Measurements from ENCODE around the gene GTPBP6. TPM values are rescaled to one million over a fixed set of nuclear protein-coding genes. Genes with fewer than 3 reads are reported as not detected.

The GTPBP6 gene
- total and polyA plus RNA-seq, 2 experiments from 2014 or later: 40.7 to 69.2 TPM

- no peaks in the 10 kb centered on the region for H3K27me3 ChIP-seq
- no peak overlapping the region for H3K4me3 ChIP-seq
- no peak overlapping the region for H2AFZ ChIP-seq
- no peak overlapping the region for H3K4me2 ChIP-seq
- no peak for DNase-seq (ENCODE audit: low spot score)
- no peaks in the 10 kb centered on the region for H3K9me2 ChIP-seq (replicated peaks; ENCODE audit: insufficient read depth)
- H4K20me1 ChIP-seq (ENCODE audit: insufficient read depth, poor library complexity, severe bottlenecking): no peaks in the 10 kb centered on the region
- 95% methylated on average over 46 of the region's 47 CpGs for WGBS (ENCODE audit: low lambda C conversion rate, missing lambda C conversion rate)
- TF ChIP-seq, protein P1, sequence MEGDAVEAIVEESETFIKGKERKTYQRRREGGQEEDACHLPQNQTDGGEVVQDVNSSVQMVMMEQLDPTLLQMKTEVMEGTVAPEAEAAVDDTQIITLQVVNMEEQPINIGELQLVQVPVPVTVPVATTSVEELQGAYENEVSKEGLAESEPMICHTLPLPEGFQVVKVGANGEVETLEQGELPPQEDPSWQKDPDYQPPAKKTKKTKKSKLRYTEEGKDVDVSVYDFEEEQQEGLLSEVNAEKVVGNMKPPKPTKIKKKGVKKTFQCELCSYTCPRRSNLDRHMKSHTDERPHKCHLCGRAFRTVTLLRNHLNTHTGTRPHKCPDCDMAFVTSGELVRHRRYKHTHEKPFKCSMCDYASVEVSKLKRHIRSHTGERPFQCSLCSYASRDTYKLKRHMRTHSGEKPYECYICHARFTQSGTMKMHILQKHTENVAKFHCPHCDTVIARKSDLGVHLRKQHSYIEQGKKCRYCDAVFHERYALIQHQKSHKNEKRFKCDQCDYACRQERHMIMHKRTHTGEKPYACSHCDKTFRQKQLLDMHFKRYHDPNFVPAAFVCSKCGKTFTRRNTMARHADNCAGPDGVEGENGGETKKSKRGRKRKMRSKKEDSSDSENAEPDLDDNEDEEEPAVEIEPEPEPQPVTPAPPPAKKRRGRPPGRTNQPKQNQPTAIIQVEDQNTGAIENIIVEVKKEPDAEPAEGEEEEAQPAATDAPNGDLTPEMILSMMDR (IDR thresholded peaks at IDR 0.05; ENCODE audit: poor library complexity): no peak
- TF ChIP-seq EZH2 (IDR thresholded peaks at IDR 0.05; ENCODE audit: borderline replicate concordance) (no peak), EZH2phosphoT487 (IDR thresholded peaks at IDR 0.05; ENCODE audit: low read depth, severe bottlenecking, unreplicated experiment) (no peak)
- no peaks in the 10 kb centered on the region for H3K4me1 ChIP-seq (ENCODE audit: insufficient read depth)
- no peak overlapping the region for H3K27ac ChIP-seq
- no peaks in the 10 kb centered on the region for H3K36me3 ChIP-seq (replicated peaks; ENCODE audit: insufficient read depth, low read depth)
- no peaks in the 10 kb centered on the region for H3K9me3 ChIP-seq (ENCODE audit: low read depth)
- H3K79me2 ChIP-seq: no peaks in the 10 kb centered on the region
Observed at GRCh38 chrX:292900-293897, 25.4 kb downstream of the GTPBP6 start.

DNA sequence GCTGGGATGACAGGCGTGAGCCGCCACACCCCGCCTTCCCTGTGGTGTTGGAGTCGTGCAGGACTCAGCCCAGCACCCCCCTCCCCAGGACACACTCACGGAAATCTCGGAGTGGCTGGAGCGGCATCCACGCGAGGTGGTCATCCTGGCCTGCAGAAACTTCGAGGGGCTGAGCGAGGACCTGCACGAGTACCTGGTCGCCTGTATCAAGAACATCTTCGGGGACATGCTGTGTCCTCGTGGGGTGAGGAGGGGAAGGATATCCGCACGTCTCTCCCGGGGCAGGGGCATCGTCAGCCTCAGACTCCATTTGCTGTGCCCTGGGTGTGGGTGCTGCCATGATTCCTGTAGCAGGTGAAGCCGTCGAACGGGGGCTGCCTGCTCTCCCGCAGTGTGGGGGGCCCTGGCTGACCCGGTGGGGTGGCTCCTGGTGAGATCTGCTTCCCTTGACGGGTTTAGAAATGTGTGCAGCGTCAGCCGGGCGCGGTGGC lies 27.1 kb downstream of the GTPBP6 start:
- no peak for DNase-seq (ENCODE audit: low spot score)
- Histone ChIP-seq H3K27ac (no peak overlapping the region), H3K4me2 (no peak overlapping the region), H3K9me3 (ENCODE audit: low read depth) (no peaks in the 10 kb centered on the region), H3K27me3 (no peaks in the 10 kb centered on the region), H3K79me2 (peaks cover 6% of the 10 kb centered on the region), H4K20me1 (ENCODE audit: insufficient read depth, poor library complexity, severe bottlenecking) (peaks cover 13% of the 10 kb centered on the region), H2AFZ (no peak overlapping the region), H3K9me2 (replicated peaks; ENCODE audit: insufficient read depth) (no peaks in the 10 kb centered on the region), H3K4me1 (ENCODE audit: insufficient read depth) (no peaks in the 10 kb centered on the region), H3K4me3 (no peak overlapping the region), H3K36me3 (replicated peaks; ENCODE audit: insufficient read depth, low read depth) (no peaks in the 10 kb centered on the region)
- TF ChIP-seq EZH2phosphoT487 (IDR thresholded peaks at IDR 0.05; ENCODE audit: low read depth, severe bottlenecking, unreplicated experiment) (no peak), EZH2 (IDR thresholded peaks at IDR 0.05; ENCODE audit: borderline replicate concordance) (no peak)
- TF ChIP-seq, protein P1 (IDR thresholded peaks at IDR 0.05; ENCODE audit: poor library complexity): no peak
- over 99% methylated on average over 29 of the region's 29 CpGs for WGBS (ENCODE audit: low lambda C conversion rate, missing lambda C conversion rate)

DNA sequence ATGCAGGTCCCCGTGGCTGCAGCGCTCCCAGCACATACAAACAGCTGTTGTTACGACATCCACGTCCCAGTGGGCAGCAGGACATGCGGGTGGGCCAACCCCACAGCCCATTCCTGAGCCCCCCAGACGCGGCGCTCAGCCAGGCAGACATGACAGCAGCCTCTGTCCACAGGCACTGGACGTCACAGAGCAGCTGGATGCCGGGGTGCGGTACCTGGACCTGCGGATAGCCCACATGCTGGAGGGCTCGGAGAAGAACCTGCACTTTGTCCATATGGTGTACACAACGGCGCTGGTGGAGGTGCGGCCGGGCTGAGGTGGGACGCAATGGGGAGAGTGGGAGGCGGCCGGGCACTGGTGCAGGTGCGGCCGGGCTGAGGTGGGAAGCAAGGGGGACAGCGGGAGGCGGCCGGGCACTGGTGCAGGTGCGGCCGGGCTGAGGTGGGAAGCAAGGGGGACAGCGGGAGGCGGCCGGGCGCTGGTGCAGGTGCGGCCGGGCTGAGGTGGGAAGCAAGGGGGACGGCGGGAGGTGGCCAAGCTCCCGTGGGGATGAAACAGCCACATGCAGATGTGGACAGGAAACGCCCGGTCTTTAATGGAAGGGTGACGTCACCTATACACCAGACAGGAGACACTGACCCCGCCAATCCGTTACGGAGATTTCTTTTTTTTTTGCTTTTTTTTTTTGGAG lies 28.0 kb downstream of the GTPBP6 start:
- Histone ChIP-seq H3K9me2 (replicated peaks; ENCODE audit: insufficient read depth) (no peaks in the 10 kb centered on the region), H3K4me3 (no peak overlapping the region), H3K4me2 (no peak overlapping the region), H3K27me3 (no peaks in the 10 kb centered on the region), H3K4me1 (ENCODE audit: insufficient read depth) (no peaks in the 10 kb centered on the region), H3K27ac (no peak overlapping the region), H2AFZ (no peak overlapping the region), H3K79me2 (peaks cover 8% of the 10 kb centered on the region), H3K9me3 (ENCODE audit: low read depth) (no peaks in the 10 kb centered on the region), H3K36me3 (replicated peaks; ENCODE audit: insufficient read depth, low read depth) (no peaks in the 10 kb centered on the region), H4K20me1 (ENCODE audit: insufficient read depth, poor library complexity, severe bottlenecking) (peaks cover 13% of the 10 kb centered on the region)
- 99% methylated on average over 20 of the region's 42 CpGs for WGBS (ENCODE audit: low lambda C conversion rate, missing lambda C conversion rate)
- no peak for TF ChIP-seq EZH2phosphoT487 (IDR thresholded peaks at IDR 0.05; ENCODE audit: low read depth, severe bottlenecking, unreplicated experiment)
- no peak for TF ChIP-seq EZH2 (IDR thresholded peaks at IDR 0.05; ENCODE audit: borderline replicate concordance)
- TF ChIP-seq, protein P1 (IDR thresholded peaks at IDR 0.05; ENCODE audit: poor library complexity): no peak
- no peak for DNase-seq (ENCODE audit: low spot score)

All from hepatocyte (in vitro differentiated cells).